SU-DHL-6 (cell line): ENCODE measurements around the gene SH3RF2.

Source experiments
- EZH2phosphoT487 ChIP-seq: fragments of 200-600 bp; sonication (generic), shearing (Covaris generic); conservative IDR thresholded peaks from 2 replicates; pipeline ENCODE4 v1.6.1; 2018; ENCODE audit warnings: mild to moderate bottlenecking, antibody characterized with exemption, low read length, moderate library complexity, mixed read lengths
- TF ChIP-seq, protein P1 (sequence below): fragments of 200-600 bp; sonication (generic); IDR thresholded peaks from one replicate; pipeline ENCODE4 v1.5.1; 2017; ENCODE audit warnings: antibody characterized with exemption, mild to moderate bottlenecking, low read length, moderate library complexity; ENCODE audit not compliant: insufficient read depth, poor library complexity, severe bottlenecking

DNA sequence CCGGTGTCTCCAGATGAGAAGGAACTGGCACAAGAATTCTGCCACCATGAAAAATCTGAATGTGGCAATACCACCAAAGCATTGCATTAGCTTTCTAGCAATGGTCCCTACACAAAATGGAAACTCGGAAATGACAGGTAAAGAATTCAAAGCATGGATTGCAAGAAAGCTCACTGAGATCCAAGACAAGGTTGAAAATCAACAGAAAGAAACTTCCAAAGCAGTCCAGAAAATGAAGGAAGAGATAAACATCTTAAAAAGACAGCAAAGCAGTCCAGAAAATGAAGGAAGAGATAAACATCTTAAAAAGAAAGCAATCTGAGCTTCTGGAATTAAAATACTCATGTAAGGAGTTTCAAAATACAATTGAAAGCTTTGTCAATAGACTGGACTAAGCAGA, 46.8 kb upstream of the SH3RF2 start:
- TF ChIP-seq, protein P1, sequence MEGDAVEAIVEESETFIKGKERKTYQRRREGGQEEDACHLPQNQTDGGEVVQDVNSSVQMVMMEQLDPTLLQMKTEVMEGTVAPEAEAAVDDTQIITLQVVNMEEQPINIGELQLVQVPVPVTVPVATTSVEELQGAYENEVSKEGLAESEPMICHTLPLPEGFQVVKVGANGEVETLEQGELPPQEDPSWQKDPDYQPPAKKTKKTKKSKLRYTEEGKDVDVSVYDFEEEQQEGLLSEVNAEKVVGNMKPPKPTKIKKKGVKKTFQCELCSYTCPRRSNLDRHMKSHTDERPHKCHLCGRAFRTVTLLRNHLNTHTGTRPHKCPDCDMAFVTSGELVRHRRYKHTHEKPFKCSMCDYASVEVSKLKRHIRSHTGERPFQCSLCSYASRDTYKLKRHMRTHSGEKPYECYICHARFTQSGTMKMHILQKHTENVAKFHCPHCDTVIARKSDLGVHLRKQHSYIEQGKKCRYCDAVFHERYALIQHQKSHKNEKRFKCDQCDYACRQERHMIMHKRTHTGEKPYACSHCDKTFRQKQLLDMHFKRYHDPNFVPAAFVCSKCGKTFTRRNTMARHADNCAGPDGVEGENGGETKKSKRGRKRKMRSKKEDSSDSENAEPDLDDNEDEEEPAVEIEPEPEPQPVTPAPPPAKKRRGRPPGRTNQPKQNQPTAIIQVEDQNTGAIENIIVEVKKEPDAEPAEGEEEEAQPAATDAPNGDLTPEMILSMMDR = no peak
- TF ChIP-seq EZH2phosphoT487 = no peak
